GM21526 (cell line): ENCODE measurements around the gene DBN1.

Experiments used
- ATAC-seq: cut with Tn5 transposase; IDR thresholded peaks from one replicate; pipeline ENCODE4 v1.9.1; 2021; ENCODE audit warnings: moderate library complexity; ENCODE audit not compliant: unreplicated experiment, low FRiP score

DBN1 gene

GRCh38 chr5:177475563-177476427, 2.4 kb upstream of the DBN1 start:
- ATAC-seq, result no peak

GRCh38 chr5:177474846-177475562, 1.6 kb upstream of the DBN1 start:
- ATAC-seq, result no peak

- no peak for ATAC-seq
Observed at GRCh38 chr5:177474002-177474476, 605 bp upstream of the DBN1 start.

GRCh38 chr5:177472460-177473442, 683 bp downstream of the DBN1 start:
- ATAC-seq, result no peak

GRCh38 chr5:177471610-177472356, 1.7 kb downstream of the DBN1 start:
- ATAC-seq, result no peak

GRCh38 chr5:177470759-177471536, 2.5 kb downstream of the DBN1 start:
- no peak for ATAC-seq

- no peak for ATAC-seq
Observed at GRCh38 chr5:177469750-177470525, 3.5 kb downstream of the DBN1 start.

- no peak for ATAC-seq
Observed at GRCh38 chr5:177468685-177469628, 4.5 kb downstream of the DBN1 start.

GRCh38 chr5:177468329-177468684, 5.1 kb downstream of the DBN1 start:
- no peak for ATAC-seq

GRCh38 chr5:177467436-177467835, 6.0 kb downstream of the DBN1 start:
- ATAC-seq, result no peak

- ATAC-seq, result no peak
Observed at GRCh38 chr5:177466861-177467260, 6.6 kb downstream of the DBN1 start.

- ATAC-seq, result no peak
Observed at GRCh38 chr5:177465044-177465443, 8.4 kb downstream of the DBN1 start.

GRCh38 chr5:177462021-177462670, 11.3 kb downstream of the DBN1 start:
- no peak for ATAC-seq

- ATAC-seq, result no peak
Observed at GRCh38 chr5:177459819-177460628, 13.4 kb downstream of the DBN1 start.

GRCh38 chr5:177459357-177459756, 14.1 kb downstream of the DBN1 start:
- no peak for ATAC-seq

GRCh38 chr5:177458912-177459350, 14.5 kb downstream of the DBN1 start:
- no peak for ATAC-seq
